ENCODE results near the gene AMBP. TPM values are rescaled to one million over a fixed set of nuclear protein-coding genes. Genes with fewer than 3 reads are reported as not detected.

AMBP gene
- total RNA-seq, 1 experiment from 2014 or later, result 0.22 TPM

GRCh38 chr9:114038724-114039313 is 39.3 kb downstream of the AMBP start:
- no peaks in the 10 kb centered on the region for H3K4me1 ChIP-seq (ENCODE audit: insufficient read depth, low read length)
- no peak for ATAC-seq
- intact Hi-C loops (cut with micrococcal nuclease), result no loop called here
- no peak overlapping the region for H3K4me3 ChIP-seq (ENCODE audit: low read length)
- BruUV-seq (replicated peaks), result no TSS peak
- H3K9me2 ChIP-seq (replicated peaks; ENCODE audit: low read length), result no peaks in the 10 kb centered on the region
- TF ChIP-seq EZH2 (IDR thresholded peaks at IDR 0.05; ENCODE audit: low read length, unreplicated experiment) (no peak), EZH2phosphoT487 (IDR thresholded peaks at IDR 0.05; ENCODE audit: borderline replicate concordance, low read length) (no peak), CTCF (conservative IDR thresholded peaks at IDR 0.05; ENCODE audit: low read depth, low read length) (no peak)
- no peaks in the 10 kb centered on the region for H3K36me3 ChIP-seq (ENCODE audit: low read depth, low read length)
- H3K27me3 ChIP-seq (ENCODE audit: low read length), result no peaks in the 10 kb centered on the region
- no peak for DNase-seq
- ChIA-PET CTCF (no interaction called here), POLR2A (ENCODE audit: unreplicated experiment) (no interaction called here)
- no peaks in the 10 kb centered on the region for H3K9me3 ChIP-seq (ENCODE audit: low read length)
- no peak overlapping the region for H3K9ac ChIP-seq (ENCODE audit: low read length)
- H3K79me2 ChIP-seq (ENCODE audit: low read length), result no peaks in the 10 kb centered on the region
- no peaks in the 10 kb centered on the region for H4K20me1 ChIP-seq (ENCODE audit: low read length)
- no peak overlapping the region for H3K4me2 ChIP-seq (ENCODE audit: low read length)
- H3K27ac ChIP-seq (ENCODE audit: low read length), result no peak overlapping the region
- H3F3A ChIP-seq (ENCODE audit: low read length, unreplicated experiment), result no peaks in the 10 kb centered on the region
- no peak overlapping the region for H2AFZ ChIP-seq (ENCODE audit: low read length)

GRCh38 chr9:114037961-114038723 is 40.0 kb downstream of the AMBP start:
- intact Hi-C loops (cut with micrococcal nuclease), result no loop called here
- CTCF ChIA-PET, result no interaction called here
- Histone ChIP-seq H2AFZ (ENCODE audit: low read length) (no peak overlapping the region), H3K4me3 (ENCODE audit: low read length) (no peak overlapping the region), H3K4me1 (ENCODE audit: insufficient read depth, low read length) (no peaks in the 10 kb centered on the region), H3K4me2 (ENCODE audit: low read length) (no peak overlapping the region), H3K27ac (ENCODE audit: low read length) (no peak overlapping the region), H3K79me2 (ENCODE audit: low read length) (no peaks in the 10 kb centered on the region), H3K9me2 (replicated peaks; ENCODE audit: low read length) (no peaks in the 10 kb centered on the region), H3F3A (ENCODE audit: low read length, unreplicated experiment) (no peaks in the 10 kb centered on the region), H3K9me3 (ENCODE audit: low read length) (no peaks in the 10 kb centered on the region), H3K36me3 (ENCODE audit: low read depth, low read length) (no peaks in the 10 kb centered on the region), H3K9ac (ENCODE audit: low read length) (no peak overlapping the region), H4K20me1 (ENCODE audit: low read length) (no peaks in the 10 kb centered on the region), H3K27me3 (ENCODE audit: low read length) (no peaks in the 10 kb centered on the region)
- DNase-seq, result no peak
- POLR2A ChIA-PET (ENCODE audit: unreplicated experiment), result no interaction called here
- no peak for ATAC-seq
- BruUV-seq (replicated peaks), result no TSS peak
- TF ChIP-seq EZH2phosphoT487 (IDR thresholded peaks at IDR 0.05; ENCODE audit: borderline replicate concordance, low read length), result no peak
- no peak for TF ChIP-seq CTCF (conservative IDR thresholded peaks at IDR 0.05; ENCODE audit: low read depth, low read length)
- no peak for TF ChIP-seq EZH2 (IDR thresholded peaks at IDR 0.05; ENCODE audit: low read length, unreplicated experiment)

GRCh38 chr9:114037249-114037648 is 40.9 kb downstream of the AMBP start:
- no peak overlapping the region for H2AFZ ChIP-seq (ENCODE audit: low read length)
- no peaks in the 10 kb centered on the region for H3K9me3 ChIP-seq (ENCODE audit: low read length)
- no peaks in the 10 kb centered on the region for H3K79me2 ChIP-seq (ENCODE audit: low read length)
- H3F3A ChIP-seq (ENCODE audit: low read length, unreplicated experiment), result no peaks in the 10 kb centered on the region
- no peak overlapping the region for H3K27ac ChIP-seq (ENCODE audit: low read length)
- H3K9ac ChIP-seq (ENCODE audit: low read length), result no peak overlapping the region
- ATAC-seq (no peak), DNase-seq (no peak)
- TF ChIP-seq EZH2phosphoT487 (IDR thresholded peaks at IDR 0.05; ENCODE audit: borderline replicate concordance, low read length) (no peak), EZH2 (IDR thresholded peaks at IDR 0.05; ENCODE audit: low read length, unreplicated experiment) (no peak), CTCF (conservative IDR thresholded peaks at IDR 0.05; ENCODE audit: low read depth, low read length) (no peak)
- no TSS peak for BruUV-seq (replicated peaks)
- POLR2A ChIA-PET (ENCODE audit: unreplicated experiment), result no interaction called here
- no peak overlapping the region for H3K4me3 ChIP-seq (ENCODE audit: low read length)
- no peaks in the 10 kb centered on the region for H3K27me3 ChIP-seq (ENCODE audit: low read length)
- no peaks in the 10 kb centered on the region for H3K4me1 ChIP-seq (ENCODE audit: insufficient read depth, low read length)
- H3K36me3 ChIP-seq (ENCODE audit: low read depth, low read length), result no peaks in the 10 kb centered on the region
- no peaks in the 10 kb centered on the region for H3K9me2 ChIP-seq (replicated peaks; ENCODE audit: low read length)
- no peaks in the 10 kb centered on the region for H4K20me1 ChIP-seq (ENCODE audit: low read length)
- H3K4me2 ChIP-seq (ENCODE audit: low read length), result no peak overlapping the region
- intact Hi-C loops (cut with micrococcal nuclease), result no loop called here
- CTCF ChIA-PET, result no interaction called here

Measured in PC-3 (cell line).